Astrocyte (in vitro differentiated cells and primary cell): ENCODE measurements around the gene UNG.

ENCODE experiments used
- EZH2 ChIP-seq: IDR thresholded peaks from 2 replicates; pipeline ENCODE4 v1.6.1; 2012; ENCODE audit warnings: mild to moderate bottlenecking, low read length, inconsistent platforms; ENCODE audit not compliant: insufficient read depth
- TF ChIP-seq, protein P1 (sequence below): IDR thresholded peaks from 2 replicates; pipeline ENCODE4 v1.5.1; 2011; ENCODE audit warnings: low read depth, mild to moderate bottlenecking, inconsistent platforms, low read length, moderate library complexity; ENCODE audit not compliant: insufficient read depth

DNA sequence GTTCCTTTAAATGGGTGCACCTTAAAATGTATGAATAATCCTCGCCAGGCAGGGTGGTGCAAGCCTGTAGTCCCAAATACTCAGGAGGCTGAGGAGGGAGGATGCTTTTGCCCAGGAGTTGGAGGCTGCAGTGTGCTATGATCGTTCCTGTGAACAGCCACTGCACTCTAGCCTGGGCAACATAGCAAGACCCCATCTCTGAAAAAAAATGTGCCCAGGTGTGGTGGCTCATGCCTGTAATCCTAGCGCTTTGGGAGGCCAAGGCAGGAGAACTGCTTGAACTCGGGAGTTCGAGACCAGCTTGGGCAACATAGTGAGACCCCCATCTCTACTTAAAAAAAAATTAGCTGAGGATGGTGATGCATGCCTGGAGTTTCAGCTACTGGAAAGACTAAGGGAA is 58.6 kb downstream of the UNG start:
- TF ChIP-seq, protein P1, sequence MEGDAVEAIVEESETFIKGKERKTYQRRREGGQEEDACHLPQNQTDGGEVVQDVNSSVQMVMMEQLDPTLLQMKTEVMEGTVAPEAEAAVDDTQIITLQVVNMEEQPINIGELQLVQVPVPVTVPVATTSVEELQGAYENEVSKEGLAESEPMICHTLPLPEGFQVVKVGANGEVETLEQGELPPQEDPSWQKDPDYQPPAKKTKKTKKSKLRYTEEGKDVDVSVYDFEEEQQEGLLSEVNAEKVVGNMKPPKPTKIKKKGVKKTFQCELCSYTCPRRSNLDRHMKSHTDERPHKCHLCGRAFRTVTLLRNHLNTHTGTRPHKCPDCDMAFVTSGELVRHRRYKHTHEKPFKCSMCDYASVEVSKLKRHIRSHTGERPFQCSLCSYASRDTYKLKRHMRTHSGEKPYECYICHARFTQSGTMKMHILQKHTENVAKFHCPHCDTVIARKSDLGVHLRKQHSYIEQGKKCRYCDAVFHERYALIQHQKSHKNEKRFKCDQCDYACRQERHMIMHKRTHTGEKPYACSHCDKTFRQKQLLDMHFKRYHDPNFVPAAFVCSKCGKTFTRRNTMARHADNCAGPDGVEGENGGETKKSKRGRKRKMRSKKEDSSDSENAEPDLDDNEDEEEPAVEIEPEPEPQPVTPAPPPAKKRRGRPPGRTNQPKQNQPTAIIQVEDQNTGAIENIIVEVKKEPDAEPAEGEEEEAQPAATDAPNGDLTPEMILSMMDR: no peak
- no peak for TF ChIP-seq EZH2
